Measurements from ENCODE around the gene CADPS. TPM values are rescaled to one million over a fixed set of nuclear protein-coding genes. Genes with fewer than 3 reads are reported as not detected.

Gene CADPS
- total RNA-seq, 1 experiment from 2014 or later: not detected

DNA sequence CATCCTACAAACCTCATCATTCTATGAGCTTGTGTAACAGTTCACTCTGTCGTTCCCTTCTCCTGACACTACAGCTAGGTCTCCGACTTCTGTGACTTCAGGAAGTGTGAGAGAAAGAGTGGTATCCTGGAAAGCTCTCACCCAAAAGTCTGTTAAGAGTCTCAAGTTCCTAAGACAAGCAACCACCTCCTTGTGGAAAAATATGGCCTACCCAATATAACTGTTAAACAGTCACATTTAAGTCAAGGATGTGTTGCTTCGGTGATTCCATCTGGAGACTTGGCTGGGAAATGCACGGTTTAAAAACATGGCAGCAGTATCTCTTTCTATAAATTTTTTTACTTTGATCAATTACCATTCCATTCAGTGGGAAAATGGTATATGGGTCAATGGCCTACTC is 515.7 kb downstream of the CADPS start:
- ChIA-PET POLR2A (ENCODE audit: unreplicated experiment) (no interaction called here), CTCF (no interaction called here)
- no TSS peak for BruUV-seq (replicated peaks)
- Histone ChIP-seq H3K79me2 (ENCODE audit: low read length) (no peaks in the 10 kb centered on the region), H3K27me3 (ENCODE audit: low read length) (0 out of 2 replicates have a peak, but pooled peaks cover 3% of the 10 kb centered on the region), H2AFZ (ENCODE audit: low read length) (no peak overlapping the region), H3F3A (ENCODE audit: low read length, unreplicated experiment) (no peaks in the 10 kb centered on the region), H3K4me1 (ENCODE audit: insufficient read depth, low read length) (no peaks in the 10 kb centered on the region), H4K20me1 (ENCODE audit: low read length) (no peaks in the 10 kb centered on the region), H3K36me3 (ENCODE audit: low read depth, low read length) (no peaks in the 10 kb centered on the region), H3K4me2 (ENCODE audit: low read length) (no peak overlapping the region), H3K4me3 (ENCODE audit: low read length) (no peak overlapping the region), H3K27ac (ENCODE audit: low read length) (no peak overlapping the region), H3K9ac (ENCODE audit: low read length) (no peak overlapping the region), H3K9me2 (replicated peaks; ENCODE audit: low read length) (no peaks in the 10 kb centered on the region; the same call in 1 of the 2 replicates), H3K9me3 (ENCODE audit: low read length) (no peaks in the 10 kb centered on the region)
- intact Hi-C loops (cut with micrococcal nuclease): no loop called here
- TF ChIP-seq EZH2phosphoT487 (IDR thresholded peaks at IDR 0.05; ENCODE audit: borderline replicate concordance, low read length): no peak
- TF ChIP-seq, protein P1, sequence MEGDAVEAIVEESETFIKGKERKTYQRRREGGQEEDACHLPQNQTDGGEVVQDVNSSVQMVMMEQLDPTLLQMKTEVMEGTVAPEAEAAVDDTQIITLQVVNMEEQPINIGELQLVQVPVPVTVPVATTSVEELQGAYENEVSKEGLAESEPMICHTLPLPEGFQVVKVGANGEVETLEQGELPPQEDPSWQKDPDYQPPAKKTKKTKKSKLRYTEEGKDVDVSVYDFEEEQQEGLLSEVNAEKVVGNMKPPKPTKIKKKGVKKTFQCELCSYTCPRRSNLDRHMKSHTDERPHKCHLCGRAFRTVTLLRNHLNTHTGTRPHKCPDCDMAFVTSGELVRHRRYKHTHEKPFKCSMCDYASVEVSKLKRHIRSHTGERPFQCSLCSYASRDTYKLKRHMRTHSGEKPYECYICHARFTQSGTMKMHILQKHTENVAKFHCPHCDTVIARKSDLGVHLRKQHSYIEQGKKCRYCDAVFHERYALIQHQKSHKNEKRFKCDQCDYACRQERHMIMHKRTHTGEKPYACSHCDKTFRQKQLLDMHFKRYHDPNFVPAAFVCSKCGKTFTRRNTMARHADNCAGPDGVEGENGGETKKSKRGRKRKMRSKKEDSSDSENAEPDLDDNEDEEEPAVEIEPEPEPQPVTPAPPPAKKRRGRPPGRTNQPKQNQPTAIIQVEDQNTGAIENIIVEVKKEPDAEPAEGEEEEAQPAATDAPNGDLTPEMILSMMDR (conservative IDR thresholded peaks at IDR 0.05; ENCODE audit: low read depth, low read length): no peak
- TF ChIP-seq EZH2 (IDR thresholded peaks at IDR 0.05; ENCODE audit: low read length, unreplicated experiment): no peak
- ATAC-seq: no peak
- no peak for DNase-seq

DNA sequence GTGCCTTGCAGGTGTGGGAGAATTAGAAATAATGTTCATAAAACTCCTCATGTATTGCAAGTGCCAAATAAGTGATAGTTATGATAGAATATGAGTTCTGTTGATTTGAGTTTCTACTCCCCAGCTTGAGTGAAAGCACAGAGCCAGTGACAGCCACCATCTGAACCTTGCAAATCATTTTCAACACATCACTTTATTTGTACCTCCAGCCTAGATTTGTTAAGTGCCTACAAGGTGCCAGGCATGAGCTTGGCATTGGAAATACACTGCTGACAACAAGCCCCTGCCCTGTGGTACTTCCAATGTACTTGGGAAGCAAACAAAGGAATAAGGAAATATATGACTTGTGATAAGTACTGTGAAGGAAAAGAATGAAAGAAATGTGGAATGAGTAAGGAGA is 518.9 kb downstream of the CADPS start:
- H3K4me3 ChIP-seq (ENCODE audit: low read length): no peak overlapping the region
- H3K9me3 ChIP-seq (ENCODE audit: low read length): no peaks in the 10 kb centered on the region
- CTCF ChIA-PET: no interaction called here
- H3K4me2 ChIP-seq (ENCODE audit: low read length): no peak overlapping the region
- no peak for DNase-seq
- no peaks in the 10 kb centered on the region; the same call in 1 of the 2 replicates for H3K9me2 ChIP-seq (replicated peaks; ENCODE audit: low read length)
- no peaks in the 10 kb centered on the region for H3K4me1 ChIP-seq (ENCODE audit: insufficient read depth, low read length)
- no peak overlapping the region for H3K27ac ChIP-seq (ENCODE audit: low read length)
- H2AFZ ChIP-seq (ENCODE audit: low read length): no peak overlapping the region
- ATAC-seq: no peak
- 0 out of 2 replicates have a peak, but pooled peaks cover 3% of the 10 kb centered on the region for H3K27me3 ChIP-seq (ENCODE audit: low read length)
- BruUV-seq (replicated peaks): no TSS peak
- no peaks in the 10 kb centered on the region for H3F3A ChIP-seq (ENCODE audit: low read length, unreplicated experiment)
- no peak for TF ChIP-seq EZH2 (IDR thresholded peaks at IDR 0.05; ENCODE audit: low read length, unreplicated experiment)
- no peak for TF ChIP-seq EZH2phosphoT487 (IDR thresholded peaks at IDR 0.05; ENCODE audit: borderline replicate concordance, low read length)
- TF ChIP-seq, protein P1 (conservative IDR thresholded peaks at IDR 0.05; ENCODE audit: low read depth, low read length): no peak
- POLR2A ChIA-PET (ENCODE audit: unreplicated experiment): no interaction called here
- no peaks in the 10 kb centered on the region for H4K20me1 ChIP-seq (ENCODE audit: low read length)
- intact Hi-C loops (cut with micrococcal nuclease): no loop called here
- H3K79me2 ChIP-seq (ENCODE audit: low read length): no peaks in the 10 kb centered on the region
- H3K36me3 ChIP-seq (ENCODE audit: low read depth, low read length): no peaks in the 10 kb centered on the region
- H3K9ac ChIP-seq (ENCODE audit: low read length): no peak overlapping the region

DNA sequence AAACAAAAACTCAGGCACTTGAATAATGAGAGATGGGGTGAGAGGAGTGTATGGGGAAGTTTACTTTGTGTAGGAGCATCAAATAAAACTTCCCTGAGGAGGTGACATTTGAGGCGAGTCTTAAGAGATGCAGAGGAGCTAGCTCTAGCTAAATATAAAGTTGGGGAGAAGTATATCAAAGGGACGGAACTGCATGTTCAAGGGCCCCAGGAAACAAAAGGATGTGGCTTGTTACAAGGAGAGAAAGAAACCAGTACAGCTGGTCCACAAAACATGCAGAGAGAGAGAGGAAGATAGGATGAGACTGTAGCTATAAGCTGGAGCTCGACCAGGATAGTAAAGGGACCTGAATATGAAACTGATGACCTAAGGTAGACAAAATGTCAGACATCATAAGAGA is 519.5 kb downstream of the CADPS start:
- Histone ChIP-seq H3K9me3 (ENCODE audit: low read length) (no peaks in the 10 kb centered on the region), H4K20me1 (ENCODE audit: low read length) (no peaks in the 10 kb centered on the region), H3K4me1 (ENCODE audit: insufficient read depth, low read length) (no peaks in the 10 kb centered on the region), H2AFZ (ENCODE audit: low read length) (no peak overlapping the region), H3K27ac (ENCODE audit: low read length) (no peak overlapping the region), H3K4me3 (ENCODE audit: low read length) (no peak overlapping the region), H3K36me3 (ENCODE audit: low read depth, low read length) (no peaks in the 10 kb centered on the region), H3K9ac (ENCODE audit: low read length) (no peak overlapping the region), H3K4me2 (ENCODE audit: low read length) (no peak overlapping the region), H3F3A (ENCODE audit: low read length, unreplicated experiment) (no peaks in the 10 kb centered on the region), H3K27me3 (ENCODE audit: low read length) (0 out of 2 replicates have a peak, but pooled peaks cover 3% of the 10 kb centered on the region), H3K9me2 (replicated peaks; ENCODE audit: low read length) (no peaks in the 10 kb centered on the region; the same call in 1 of the 2 replicates), H3K79me2 (ENCODE audit: low read length) (no peaks in the 10 kb centered on the region)
- intact Hi-C loops (cut with micrococcal nuclease): no loop called here
- ChIA-PET POLR2A (ENCODE audit: unreplicated experiment) (no interaction called here), CTCF (no interaction called here)
- DNase-seq (no peak), ATAC-seq (no peak)
- TF ChIP-seq, protein P1 (conservative IDR thresholded peaks at IDR 0.05; ENCODE audit: low read depth, low read length): no peak
- TF ChIP-seq EZH2phosphoT487 (IDR thresholded peaks at IDR 0.05; ENCODE audit: borderline replicate concordance, low read length): no peak
- no peak for TF ChIP-seq EZH2 (IDR thresholded peaks at IDR 0.05; ENCODE audit: low read length, unreplicated experiment)
- no TSS peak for BruUV-seq (replicated peaks)
